Measurements from ENCODE around the gene SLC6A19.

GRCh38 chr5:1265461-1266455 lies 64.4 kb downstream of the SLC6A19 start:
- TF ChIP-seq CTCF (IDR thresholded peaks at IDR 0.05) (no peak), POLR2AphosphoS5 (IDR thresholded peaks at IDR 0.05) (no peak), POLR2A (IDR thresholded peaks at IDR 0.05) (no peak)

All from stomach (tissue), 4 donors.